Measurements from ENCODE around the gene PPT2.

Gene PPT2

GRCh38 chr6:32168807-32169591 is 15.1 kb downstream of the PPT2 start:
- in situ Hi-C loops (cut with MboI; ENCODE audit: low pct_unique_long_range_greater_than_20kb, low sequenced_read_pairs, unreplicated experiment) = no loop called here
- no peak for TF ChIP-seq CTCF (IDR thresholded peaks at IDR 0.05; ENCODE audit: extremely low read depth, insufficient read depth, missing control alignments)
- DNase-seq (ENCODE audit: low spot score) = no peak

DNA sequence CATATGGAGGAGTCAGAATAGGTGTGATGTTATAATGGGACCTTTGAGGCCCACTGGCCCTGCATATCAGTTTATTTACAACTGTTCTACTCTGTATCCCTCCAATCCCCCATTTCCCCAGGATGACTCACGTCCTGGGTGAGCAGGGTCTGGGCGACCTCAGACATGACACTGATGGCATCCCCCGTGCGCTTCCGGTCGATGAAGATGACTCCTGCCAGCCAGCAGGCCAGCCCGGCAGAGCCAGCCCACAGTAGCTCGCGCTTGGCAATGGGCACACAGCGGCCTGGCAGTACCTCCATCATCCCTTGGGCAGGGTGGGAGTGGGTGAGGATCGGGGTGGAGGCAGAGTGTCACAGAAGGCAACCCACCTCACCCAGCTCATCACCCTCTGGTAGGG is 16.4 kb downstream of the PPT2 start:
- in situ Hi-C loops (cut with MboI; ENCODE audit: low pct_unique_long_range_greater_than_20kb, low sequenced_read_pairs, unreplicated experiment) = no loop called here
- no peak for DNase-seq (ENCODE audit: low spot score)
- no peak for TF ChIP-seq CTCF (IDR thresholded peaks at IDR 0.05; ENCODE audit: extremely low read depth, insufficient read depth, missing control alignments)

DNA sequence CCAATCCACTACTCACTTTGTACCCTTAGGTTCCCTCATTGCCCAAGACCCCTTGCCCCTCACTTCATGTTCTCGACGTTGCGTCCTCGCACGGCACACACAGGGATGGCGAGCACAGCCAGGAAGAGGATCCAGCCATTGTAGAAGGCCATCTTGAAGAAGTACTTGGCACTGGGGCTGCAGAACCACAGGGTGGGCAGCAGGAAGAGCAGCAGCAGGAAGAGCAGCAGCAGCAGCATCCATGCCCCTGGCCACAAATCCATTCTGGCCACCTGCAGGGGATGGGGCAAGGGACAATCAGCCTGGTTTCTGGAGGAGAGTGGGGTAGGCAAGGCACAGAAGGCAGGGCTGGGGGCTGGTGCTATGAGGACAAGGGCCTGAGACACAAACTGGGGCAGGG is 17.3 kb downstream of the PPT2 start:
- in situ Hi-C loops (cut with MboI; ENCODE audit: low pct_unique_long_range_greater_than_20kb, low sequenced_read_pairs, unreplicated experiment) = no loop called here
- no peak for TF ChIP-seq CTCF (IDR thresholded peaks at IDR 0.05; ENCODE audit: extremely low read depth, insufficient read depth, missing control alignments)
- no peak for DNase-seq (ENCODE audit: low spot score)

DNA sequence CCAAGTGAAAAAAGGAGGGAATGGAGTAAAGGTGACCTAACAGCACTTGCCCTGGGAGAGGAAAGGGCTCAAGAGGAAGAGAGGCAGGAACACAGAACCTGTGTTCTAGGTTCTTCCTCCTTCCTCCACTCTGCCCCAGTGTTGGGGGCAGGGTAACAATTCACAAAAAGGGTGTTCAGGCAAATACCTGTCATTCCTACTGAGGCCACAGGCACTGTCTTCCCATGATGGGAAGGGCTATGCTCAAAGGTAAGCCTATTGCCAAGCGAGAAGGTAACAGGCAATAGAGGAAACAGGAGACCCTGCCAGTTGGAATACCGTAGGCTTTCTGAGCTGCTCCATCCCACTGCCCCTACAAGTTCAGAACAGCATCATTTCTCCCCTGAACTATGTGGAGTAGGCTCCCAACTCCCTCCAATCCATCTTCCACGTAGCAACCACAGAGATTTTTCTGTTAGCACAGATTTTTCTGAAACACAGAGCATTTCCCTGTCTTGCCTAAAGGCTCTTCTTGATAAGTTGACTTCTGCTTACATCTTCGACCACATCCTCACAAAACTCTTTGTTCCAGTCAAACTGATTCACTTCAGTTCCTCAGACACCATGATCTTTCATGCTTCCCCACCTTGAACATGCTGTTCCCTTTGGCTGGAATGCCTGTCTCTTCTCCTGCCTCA is 19.2 kb downstream of the PPT2 start:
- TF ChIP-seq CTCF (IDR thresholded peaks at IDR 0.05; ENCODE audit: extremely low read depth, insufficient read depth, missing control alignments) = no peak
- no peak for DNase-seq (ENCODE audit: low spot score)
- in situ Hi-C loops (cut with MboI; ENCODE audit: low pct_unique_long_range_greater_than_20kb, low sequenced_read_pairs, unreplicated experiment) = no loop called here

- no peak for TF ChIP-seq CTCF (IDR thresholded peaks at IDR 0.05; ENCODE audit: extremely low read depth, insufficient read depth, missing control alignments)
- in situ Hi-C loops (cut with MboI; ENCODE audit: low pct_unique_long_range_greater_than_20kb, low sequenced_read_pairs, unreplicated experiment) = no loop called here
- DNase-seq (ENCODE audit: low spot score) = no peak
Observed at GRCh38 chr6:32174416-32174815, 20.5 kb downstream of the PPT2 start.

DNA sequence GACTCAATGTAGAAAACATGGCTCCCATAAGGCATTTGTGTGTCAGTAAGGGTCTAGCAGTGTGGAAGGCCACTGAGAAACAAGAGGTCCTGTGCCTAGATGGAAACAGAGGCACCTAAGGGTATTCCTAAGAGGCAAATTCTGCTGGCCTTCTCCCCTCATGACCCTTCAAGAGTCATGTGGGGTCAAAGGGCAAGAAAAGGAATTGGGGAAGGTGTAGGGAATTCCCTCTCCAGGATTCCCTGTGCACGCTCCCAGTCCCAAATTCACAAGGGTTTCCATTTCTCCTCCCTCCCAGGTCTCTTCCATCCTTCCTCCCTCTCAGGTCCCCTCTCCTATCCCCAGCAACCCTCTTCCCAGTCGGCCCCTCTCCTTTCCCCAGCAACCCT is 21.4 kb downstream of the PPT2 start:
- no peak for DNase-seq (ENCODE audit: low spot score)
- in situ Hi-C loops (cut with MboI; ENCODE audit: low pct_unique_long_range_greater_than_20kb, low sequenced_read_pairs, unreplicated experiment) = no loop called here
- no peak for TF ChIP-seq CTCF (IDR thresholded peaks at IDR 0.05; ENCODE audit: extremely low read depth, insufficient read depth, missing control alignments)
